T-cell (primary cell): ENCODE measurements around the gene METTL14. TPM values are rescaled to one million over a fixed set of nuclear protein-coding genes. Genes with fewer than 3 reads are reported as not detected.

Experiments
- ATAC-seq, 4 experiments: fragments of 200-7000 bp in 3 of 4; fragments of 150-1000 bp in 1 of 4; cut with Tn5 transposase; replicated peaks in 1 of 4; 1 replicate in 3 of 4; 2 replicates in 1 of 4; pipeline ENCODE4 v1.10.0; 2021; ENCODE audit warnings: moderate library complexity in 3 of 4, mild to moderate bottlenecking in 2 of 4, moderate number of reproducible peaks in 1 of 4
- CTCF ChIA-PET, 2 donors: fragments of 300-600 bp; sonication (Branson Sonifier 250); formaldehyde crosslinking; loops; one replicate each; lab custom pipeline; 2022; ENCODE audit warnings: antibody characterized with exemption in 2 of 2; lab: Charles Lee
- POLR2A ChIA-PET, 2 donors: fragments of 300-600 bp; sonication (Branson Sonifier 250); formaldehyde crosslinking; loops; one replicate each; lab custom pipeline; 2022; ENCODE audit warnings: antibody characterized with exemption in 2 of 2; lab: Charles Lee
- DNase-seq, 35 experiments: peaks; one replicate each; pipeline versions ENCODE4 v3.0.0 to v3.0.0-alpha.2; 2013 to 2023
- H3K27ac ChIP-seq: one replicate; pipeline ENCODE4 v1.5.1; 2013; ENCODE audit warnings: low read length
- H3K27me3 ChIP-seq, 2 experiments: replicated peaks in 1 of 2; 1 replicate in 1 of 2; 2 replicates in 1 of 2; pipeline versions ENCODE4 v1.6.1 to v1.7.0; 2013; ENCODE audit warnings: low read length in 1 of 2, mixed read lengths in 1 of 2; ENCODE audit not compliant: control insufficient read depth in 2 of 2, insufficient read depth in 2 of 2; ENCODE audit errors: extremely low read depth in 1 of 2
- H3K36me3 ChIP-seq, 2 donors: 1 replicate in 1 of 2; 2 replicates in 1 of 2; pipeline versions ENCODE4 v1.6.1 to v1.7.0; 2013; ENCODE audit warnings: low read length in 1 of 2; ENCODE audit not compliant: control insufficient read depth in 2 of 2, insufficient read depth in 1 of 2; ENCODE audit errors: extremely low read depth in 1 of 2
- H3K4me1 ChIP-seq, 2 experiments: 1 replicate in 1 of 2; 2 replicates in 1 of 2; pipeline versions ENCODE4 v1.6.1 to v1.7.0; 2013; ENCODE audit warnings: low read length in 2 of 2, mixed read lengths in 1 of 2; ENCODE audit not compliant: insufficient read depth in 2 of 2, control insufficient read depth in 1 of 2; ENCODE audit errors: extremely low read depth in 1 of 2
- H3K4me3 ChIP-seq, 2 donors: 1 replicate in 1 of 2; 2 replicates in 1 of 2; pipeline versions ENCODE4 v1.5.1 to v1.7.0; 2013; ENCODE audit warnings: mild to moderate bottlenecking in 2 of 2, low read length in 1 of 2, moderate library complexity in 1 of 2; ENCODE audit not compliant: control insufficient read depth in 1 of 2; ENCODE audit errors: extremely low read depth in 1 of 2
- H3K9me3 ChIP-seq: 2 replicates; pipeline ENCODE4 v1.7.0; 2013
- H3K27ac Mint-ChIP-seq, 2 donors: one replicate each; pipeline ENCODE4 v1.8.0; 2020 to 2021; ENCODE audit warnings: mild to moderate bottlenecking in 2 of 2, mixed read lengths in 2 of 2
- H3K27me3 Mint-ChIP-seq, 2 donors: one replicate each; pipeline ENCODE4 v1.8.0; 2021 to 2022; ENCODE audit warnings: mixed read lengths in 2 of 2
- H3K36me3 Mint-ChIP-seq: one replicate; pipeline ENCODE4 v1.8.0; 2021; ENCODE audit warnings: mixed read lengths
- H3K4me1 Mint-ChIP-seq, 3 donors: one replicate each; pipeline ENCODE4 v1.8.0; 2020 to 2022; ENCODE audit warnings: mixed read lengths in 3 of 3, mild to moderate bottlenecking in 1 of 3
- H3K4me3 Mint-ChIP-seq, 3 donors: one replicate each; pipeline ENCODE4 v1.8.0; 2020 to 2022; ENCODE audit warnings: mild to moderate bottlenecking in 3 of 3, mixed read lengths in 3 of 3, moderate library complexity in 3 of 3
- H3K9me3 Mint-ChIP-seq, 3 donors: one replicate each; pipeline ENCODE4 v1.8.0; 2020 to 2022; ENCODE audit warnings: mixed read lengths in 3 of 3
- WGBS: methylation state at CpG from one replicate; pipeline ENCODE4 v1.1.5; 2013; ENCODE audit warnings: missing lambda C conversion rate; ENCODE audit not compliant: insufficient coverage; 5-methylcytosine and 5-hydroxymethylcytosine counted together
- total RNA-seq, 35 experiments: library from RNA in 6 of 35; stranded (reverse) in 6 of 35; fragments of 120-200 nt in 1 of 35; gene quantifications; one replicate each; pipeline versions ENCODE4 v1.2.1 to v1.2.4 and lab custom pipeline; 2013 to 2026

METTL14 gene
- total RNA-seq, 5 donors from 2014 or later (not counting 1 experiment from before 2014, with no cell fraction given): 39.4 to 53.8 (median 48.9) TPM

- CTCF ChIA-PET: no interaction called here
- WGBS: 80% methylated on average over 1 of the region's 4 CpGs
Observed at GRCh38 chr4:118714682-118715081, 29.5 kb downstream of the METTL14 start.

GRCh38 chr4:118716304-118716703, 31.1 kb downstream of the METTL14 start:
- WGBS: 100% methylated on average over 1 of the region's 3 CpGs
- DNase-seq (no peak), ATAC-seq (no peak)
- Mint-ChIP-seq H3K4me3 (no peak overlapping the region), H3K9me3 (no peaks in the 10 kb centered on the region), H3K4me1 (peaks cover 0 to 1% (median 0%) of the 10 kb centered on the region in 3 donors), H3K27ac (no peak overlapping the region), H3K27me3 (no peaks in the 10 kb centered on the region), H3K36me3 (peaks cover 13% of the 10 kb centered on the region)
- peaks cover 0 to 12% of the 10 kb centered on the region in 2 donors for H3K36me3 ChIP-seq
- no peak overlapping the region for H3K27ac ChIP-seq
- POLR2A ChIA-PET: no interaction called here
- CTCF ChIA-PET: no interaction called here
- H3K27me3 ChIP-seq: no peaks in the 10 kb centered on the region
- H3K9me3 ChIP-seq: no peaks in the 10 kb centered on the region
- H3K4me3 ChIP-seq: no peak overlapping the region
- H3K4me1 ChIP-seq: no peaks in the 10 kb centered on the region

More at GRCh38 chr4:118714682-118715081, 29.5 kb downstream of the METTL14 start:
- Histone ChIP-seq H3K27ac (no peak overlapping the region), H3K27me3 (no peaks in the 10 kb centered on the region), H3K9me3 (no peaks in the 10 kb centered on the region), H3K4me1 (no peaks in the 10 kb centered on the region), H3K4me3 (no peak overlapping the region), H3K36me3 (peaks cover 0 to 22% of the 10 kb centered on the region in 2 donors)
- POLR2A ChIA-PET: interaction anchor here in 1 of 2 donors (0.5 kb wide), 1 partner anchor 8 kb away, joined by 5 read pairs; no protein-coding TSS in a partner anchor
- no peak for ATAC-seq
- peaks cover 0 to 1% (median 0%) of the 10 kb centered on the region in 3 donors for H3K4me1 Mint-ChIP-seq
- DNase-seq: no peak
- no peak overlapping the region for H3K4me3 Mint-ChIP-seq
- H3K27me3 Mint-ChIP-seq: no peaks in the 10 kb centered on the region
- no peak overlapping the region for H3K27ac Mint-ChIP-seq
- no peaks in the 10 kb centered on the region for H3K9me3 Mint-ChIP-seq
- peaks cover 18% of the 10 kb centered on the region for H3K36me3 Mint-ChIP-seq

- H3K9me3 ChIP-seq: no peaks in the 10 kb centered on the region
- no peak overlapping the region for H3K4me3 ChIP-seq
- H3K36me3 Mint-ChIP-seq: peaks cover 18% of the 10 kb centered on the region
- H3K27me3 Mint-ChIP-seq: no peaks in the 10 kb centered on the region
- no peak for ATAC-seq
- H3K9me3 Mint-ChIP-seq: no peaks in the 10 kb centered on the region
- H3K36me3 ChIP-seq: peaks cover 0 to 3% of the 10 kb centered on the region in 2 donors
- H3K27me3 ChIP-seq: no peaks in the 10 kb centered on the region
- H3K4me1 Mint-ChIP-seq: peaks cover 0 to 1% (median 0%) of the 10 kb centered on the region in 3 donors
- CTCF ChIA-PET: no interaction called here
- no peak for DNase-seq
- no peak overlapping the region for H3K27ac Mint-ChIP-seq
- WGBS: 86% methylated on average over 1 of the region's 4 CpGs
- H3K27ac ChIP-seq: no peak overlapping the region
- POLR2A ChIA-PET: no interaction called here
- no peak overlapping the region for H3K4me3 Mint-ChIP-seq
- H3K4me1 ChIP-seq: no peaks in the 10 kb centered on the region
Observed at GRCh38 chr4:118718511-118719170, 33.4 kb downstream of the METTL14 start.

- Mint-ChIP-seq H3K4me1 (no peaks in the 10 kb centered on the region), H3K36me3 (peaks cover 37% of the 10 kb centered on the region), H3K27me3 (no peaks in the 10 kb centered on the region), H3K4me3 (no peak overlapping the region), H3K27ac (no peak overlapping the region), H3K9me3 (no peaks in the 10 kb centered on the region)
- peaks cover 0 to 24% of the 10 kb centered on the region in 2 donors for H3K36me3 ChIP-seq
- no peaks in the 10 kb centered on the region for H3K9me3 ChIP-seq
- no CpG with 5 or more reads among the region's 1 CpG for WGBS
- no peaks in the 10 kb centered on the region for H3K4me1 ChIP-seq
- H3K27ac ChIP-seq: no peak overlapping the region
- ChIA-PET CTCF (interaction anchor here in 1 of 2 donors (0.6 kb wide), 1 partner anchor 23 kb away, joined by 4 read pairs; no protein-coding TSS in a partner anchor), POLR2A (no interaction called here)
- no peak for ATAC-seq
- H3K4me3 ChIP-seq: no peak overlapping the region
- no peak for DNase-seq
- no peaks in the 10 kb centered on the region for H3K27me3 ChIP-seq
Observed at GRCh38 chr4:118721752-118722151, 36.6 kb downstream of the METTL14 start.

- POLR2A ChIA-PET: interaction anchor here in 1 of 2 donors (0.7 kb wide), 1 partner anchor 8 kb away, joined by 5 read pairs; no protein-coding TSS in a partner anchor
- Mint-ChIP-seq H3K4me1 (no peaks in the 10 kb centered on the region), H3K4me3 (no peak overlapping the region), H3K27ac (no peak overlapping the region), H3K36me3 (peaks cover 36% of the 10 kb centered on the region), H3K27me3 (no peaks in the 10 kb centered on the region), H3K9me3 (no peaks in the 10 kb centered on the region)
- CTCF ChIA-PET: no interaction called here
- H3K9me3 ChIP-seq: no peaks in the 10 kb centered on the region
- H3K4me3 ChIP-seq: no peak overlapping the region
- H3K36me3 ChIP-seq: peaks cover 0 to 35% of the 10 kb centered on the region in 2 donors
- no peak for ATAC-seq
- no peak for DNase-seq
- no peaks in the 10 kb centered on the region for H3K4me1 ChIP-seq
- H3K27me3 ChIP-seq: no peaks in the 10 kb centered on the region
- no CpG with 5 or more reads among the region's 3 CpGs for WGBS
- no peak overlapping the region for H3K27ac ChIP-seq
Observed at GRCh38 chr4:118723369-118723768, 38.2 kb downstream of the METTL14 start.

- no peak for ATAC-seq
- H3K4me1 Mint-ChIP-seq: peaks cover 16 to 18% (median 17%) of the 10 kb centered on the region in 3 donors
- H3K36me3 ChIP-seq: peaks cover 0 to 42% of the 10 kb centered on the region in 2 donors
- no peaks in the 10 kb centered on the region for H3K27me3 ChIP-seq
- H3K27me3 Mint-ChIP-seq: no peaks in the 10 kb centered on the region
- DNase-seq: no peak
- no peak overlapping the region for H3K4me3 Mint-ChIP-seq
- no peak overlapping the region for H3K4me3 ChIP-seq
- H3K27ac ChIP-seq: no peak overlapping the region
- ChIA-PET POLR2A (no interaction called here), CTCF (interaction anchor here in 1 of 2 donors (1.2 kb wide), 1 partner anchor 15 kb away, joined by 5 read pairs; no protein-coding TSS in a partner anchor)
- no peaks in the 10 kb centered on the region for H3K9me3 Mint-ChIP-seq
- peaks cover 52% of the 10 kb centered on the region for H3K36me3 Mint-ChIP-seq
- no peak overlapping the region for H3K27ac Mint-ChIP-seq
- no CpG with 5 or more reads among the region's 1 CpG for WGBS
- H3K9me3 ChIP-seq: no peaks in the 10 kb centered on the region
- H3K4me1 ChIP-seq: peaks cover 0 to 11% of the 10 kb centered on the region in 2 experiments
Observed at GRCh38 chr4:118727360-118727759, 42.2 kb downstream of the METTL14 start.
